GM18502 (cell line): ENCODE results near the gene CEP170.
"Not testable (repeated sequence)": the region's sequence is repeated elsewhere in the genome, so short reads cannot be mapped to it uniquely, and the experiment has no call there.

ENCODE experiments used
- ATAC-seq: cut with Tn5 transposase; IDR thresholded peaks from one replicate; pipeline ENCODE4 v1.9.1; 2021; ENCODE audit warnings: mild to moderate bottlenecking; ENCODE audit not compliant: unreplicated experiment, poor library complexity

Gene CEP170

DNA sequence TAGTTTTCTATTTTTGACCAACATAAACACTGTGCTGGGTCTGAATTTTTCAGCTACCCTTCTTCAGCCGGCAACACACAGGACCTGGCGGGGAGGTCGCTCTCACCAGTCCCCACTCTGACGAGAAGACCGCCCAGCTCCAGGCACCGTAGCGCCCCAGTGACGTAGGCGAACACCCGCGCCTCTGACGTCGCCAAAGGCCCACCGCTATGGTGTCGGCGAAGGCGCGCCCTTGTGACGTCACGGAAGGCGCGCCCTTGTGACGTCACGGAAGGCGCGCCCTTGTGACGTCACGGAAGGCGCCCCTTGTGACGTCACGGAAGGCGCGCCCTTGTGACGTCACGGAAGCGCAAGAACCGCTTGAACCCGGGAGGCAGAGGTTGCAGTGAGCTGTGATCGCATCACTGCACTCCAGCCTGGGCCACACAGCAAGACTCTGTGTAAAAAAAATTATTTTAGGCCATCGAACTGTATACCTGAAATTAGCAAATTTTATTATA is 153.5 kb downstream of the CEP170 start:
- ATAC-seq: not testable (repeated sequence)

DNA sequence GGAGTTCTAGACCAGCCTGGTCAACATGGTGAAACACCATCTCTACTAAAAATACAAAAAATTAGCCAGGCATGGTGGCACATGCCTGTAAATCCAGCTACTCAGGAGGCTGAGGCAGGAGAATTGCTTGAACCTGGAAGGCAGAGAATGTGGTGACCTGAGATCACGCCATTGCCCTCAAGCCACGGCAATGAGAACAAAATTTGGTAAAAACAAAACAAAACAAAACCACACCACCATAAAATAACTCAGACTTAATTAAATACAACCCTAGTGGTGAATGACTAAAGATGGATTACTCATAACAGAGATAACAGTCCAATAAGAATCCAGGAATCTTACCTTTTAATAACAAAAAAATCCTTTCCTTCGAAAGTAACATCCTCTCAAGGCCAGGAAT is 167.7 kb downstream of the CEP170 start:
- not testable (repeated sequence) for ATAC-seq
